Measurements from ENCODE around the gene JOSD1. TPM values are rescaled to one million over a fixed set of nuclear protein-coding genes. Genes with fewer than 3 reads are reported as not detected.

Gene JOSD1
- total RNA-seq, 1 donor from 2014 or later: 60.1 TPM

DNA sequence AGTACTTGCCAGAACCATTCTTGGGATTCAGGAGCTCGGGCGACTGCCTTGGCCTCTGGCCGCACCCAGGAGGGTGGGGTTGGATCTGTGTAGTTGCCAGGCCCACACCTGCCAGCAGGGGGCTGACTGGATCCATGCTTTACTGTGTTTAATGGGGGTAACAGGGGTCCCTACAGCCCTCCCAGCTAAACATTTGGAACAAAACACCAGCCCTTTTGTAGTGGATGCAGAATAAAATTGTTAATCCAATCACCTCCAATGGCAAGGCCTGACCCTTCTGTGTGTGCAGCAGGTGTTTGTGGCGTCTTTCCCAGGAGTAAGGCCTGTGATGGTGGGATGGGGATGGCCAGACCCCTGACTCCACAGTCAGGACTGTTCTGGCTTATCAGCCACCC, 32.6 kb upstream of the JOSD1 start:
- no peak for DNase-seq (ENCODE audit: low read depth)

GRCh38 chr22:38732251-38732815, 31.6 kb upstream of the JOSD1 start:
- no peak for DNase-seq (ENCODE audit: low read depth)

- no peak for DNase-seq (ENCODE audit: low read depth)
These were observed 31.0 kb upstream of the JOSD1 start for GRCh38 chr22:38731703-38732161.

- no peak for DNase-seq (ENCODE audit: low read depth)
These were observed 29.7 kb upstream of the JOSD1 start for GRCh38 chr22:38730411-38730871.

GRCh38 chr22:38729946-38730345, 29.2 kb upstream of the JOSD1 start:
- DNase-seq (ENCODE audit: low read depth): no peak

DNA sequence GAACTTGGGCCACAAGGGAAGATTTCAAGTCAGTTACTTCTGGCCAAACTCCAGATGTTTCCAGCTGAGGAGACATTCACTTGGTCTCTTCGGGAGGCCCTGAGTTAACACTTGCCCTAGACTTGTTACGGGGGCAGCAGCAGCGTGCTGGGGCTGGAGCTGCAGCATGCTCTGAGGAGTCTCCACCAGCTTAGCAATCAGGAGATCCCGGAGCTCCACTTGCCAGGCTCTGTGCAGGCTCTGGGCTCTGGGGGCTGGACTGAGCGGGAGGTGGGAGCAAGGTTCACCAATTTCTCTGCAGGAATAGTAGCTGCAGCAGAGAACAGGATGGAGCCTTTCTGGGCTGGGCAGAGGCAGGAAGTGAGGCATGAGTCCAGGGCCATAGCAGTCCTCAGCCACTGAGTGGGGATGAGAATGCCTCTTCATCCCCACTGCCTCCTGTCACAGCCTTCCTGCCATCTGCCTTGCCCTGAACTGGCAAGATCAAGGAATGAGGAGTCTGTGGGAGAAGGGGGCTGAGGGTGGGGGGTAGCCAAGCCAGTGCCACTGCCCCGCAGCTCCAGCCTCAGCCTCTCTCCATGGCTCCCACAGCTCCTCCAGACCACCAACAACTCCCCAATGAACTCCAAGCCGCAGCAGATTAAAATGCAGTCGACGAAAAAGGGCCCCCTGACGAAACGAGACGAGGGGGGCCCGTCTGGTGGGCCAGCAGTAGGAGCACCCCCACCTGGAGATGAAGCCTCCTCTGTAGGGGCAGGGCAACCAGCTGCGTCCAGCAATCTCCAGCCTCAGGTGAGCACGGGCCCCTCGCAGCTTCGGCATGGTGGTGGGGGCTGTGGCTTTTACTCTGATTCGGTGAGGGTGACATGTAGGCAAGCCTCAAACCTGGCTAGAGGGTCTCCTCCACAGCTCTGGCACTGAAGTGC, 28.4 kb upstream of the JOSD1 start:
- no peak for DNase-seq (ENCODE audit: low read depth)

DNA sequence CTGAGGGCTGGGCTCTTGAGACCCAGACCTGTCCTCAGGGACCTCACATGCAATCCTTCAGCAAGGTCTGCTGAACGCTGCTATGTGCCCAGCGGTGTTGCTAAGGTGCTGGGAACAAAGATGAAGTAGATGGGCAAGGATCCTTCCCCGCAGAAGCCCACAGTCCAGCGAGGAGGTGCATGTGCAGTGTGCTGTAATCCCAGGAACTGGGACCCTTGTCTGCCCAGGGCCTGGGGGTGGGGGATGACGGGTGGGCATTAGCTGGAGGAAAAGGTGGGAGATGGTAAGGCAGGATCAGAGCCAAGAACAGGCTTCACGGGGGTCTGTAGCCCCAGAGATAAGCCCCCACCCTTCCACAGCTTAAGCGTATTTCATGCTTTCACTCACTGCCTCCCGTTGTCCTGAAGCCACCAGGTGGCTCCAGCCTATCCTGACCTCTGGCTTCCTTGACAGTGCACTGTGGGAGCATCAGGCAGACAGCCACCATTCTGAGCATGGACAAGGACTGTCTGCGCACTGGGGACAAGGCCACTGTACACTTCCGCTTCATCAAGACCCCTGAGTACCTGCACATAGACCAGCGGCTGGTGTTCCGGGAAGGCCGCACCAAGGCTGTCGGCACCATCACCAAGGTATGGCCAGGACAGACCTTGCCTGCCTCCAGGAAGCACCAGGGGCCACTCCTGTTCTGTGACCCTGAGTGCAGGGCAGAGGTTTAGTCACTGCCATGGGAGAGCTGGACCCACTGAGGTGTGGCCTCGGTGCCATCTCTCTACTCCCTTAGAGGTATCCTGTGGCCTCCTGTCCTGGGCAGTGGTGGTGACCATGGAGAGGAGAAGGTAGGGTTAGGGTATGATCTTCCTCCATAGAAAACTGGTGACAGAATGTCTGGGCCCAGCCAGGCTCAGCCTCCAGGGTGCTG, 27.0 kb upstream of the JOSD1 start:
- no peak for DNase-seq (ENCODE audit: low read depth)

DNA sequence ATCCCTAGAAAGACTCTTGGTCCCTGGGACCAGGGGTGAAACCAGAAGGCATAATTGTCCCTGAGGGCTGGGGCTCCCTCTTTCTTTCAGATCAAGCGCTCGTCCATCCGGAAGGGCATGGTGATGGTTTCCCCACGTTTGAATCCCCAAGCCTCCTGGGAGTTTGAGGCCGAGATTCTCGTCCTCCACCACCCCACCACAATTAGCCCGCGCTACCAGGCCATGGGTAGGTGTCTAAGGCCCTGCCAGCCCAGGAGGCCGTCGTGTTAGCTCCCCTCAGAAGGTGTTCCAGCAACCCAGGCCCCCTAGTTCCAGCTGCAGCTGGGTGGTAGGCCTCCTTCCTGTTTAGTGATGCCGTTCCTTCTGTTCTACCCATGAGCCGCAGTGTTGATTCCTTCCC, 26.4 kb upstream of the JOSD1 start:
- no peak for DNase-seq (ENCODE audit: low read depth)

DNA sequence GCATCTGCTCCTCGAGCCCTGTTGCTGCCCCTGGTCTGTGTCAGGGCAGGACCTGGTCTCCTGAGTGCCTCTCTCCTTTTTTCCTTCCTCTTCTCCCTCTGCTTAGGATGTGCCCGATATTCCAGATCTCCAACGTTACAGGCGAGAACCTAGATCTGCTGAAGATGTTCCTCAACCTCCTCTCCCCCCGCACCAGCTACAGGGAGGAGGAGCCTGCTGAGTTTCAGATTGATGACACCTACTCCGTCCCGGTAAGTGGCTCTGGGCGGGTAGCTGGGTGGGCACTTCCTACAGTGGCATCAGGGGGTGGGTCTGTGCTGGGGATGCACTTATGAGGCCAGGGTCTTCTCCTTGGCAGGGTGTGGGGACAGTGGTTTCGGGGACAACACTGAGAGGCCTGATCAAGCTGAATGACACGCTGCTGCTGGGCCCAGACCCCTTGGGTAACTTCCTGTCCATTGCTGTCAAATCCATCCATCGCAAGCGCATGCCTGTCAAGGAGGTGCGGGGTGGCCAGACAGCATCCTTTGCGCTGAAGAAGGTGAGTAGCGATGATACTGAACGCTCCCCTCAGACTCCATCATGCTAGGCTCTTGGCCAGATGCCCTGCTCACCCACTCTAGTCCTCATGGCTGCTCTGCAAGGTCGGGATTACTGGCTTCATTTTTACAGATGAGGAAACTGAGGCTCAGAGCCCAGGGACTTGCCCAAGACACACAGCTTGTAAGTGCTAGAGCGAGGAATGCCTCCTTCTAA, 25.3 kb upstream of the JOSD1 start:
- DNase-seq (ENCODE audit: low read depth): no peak

DNA sequence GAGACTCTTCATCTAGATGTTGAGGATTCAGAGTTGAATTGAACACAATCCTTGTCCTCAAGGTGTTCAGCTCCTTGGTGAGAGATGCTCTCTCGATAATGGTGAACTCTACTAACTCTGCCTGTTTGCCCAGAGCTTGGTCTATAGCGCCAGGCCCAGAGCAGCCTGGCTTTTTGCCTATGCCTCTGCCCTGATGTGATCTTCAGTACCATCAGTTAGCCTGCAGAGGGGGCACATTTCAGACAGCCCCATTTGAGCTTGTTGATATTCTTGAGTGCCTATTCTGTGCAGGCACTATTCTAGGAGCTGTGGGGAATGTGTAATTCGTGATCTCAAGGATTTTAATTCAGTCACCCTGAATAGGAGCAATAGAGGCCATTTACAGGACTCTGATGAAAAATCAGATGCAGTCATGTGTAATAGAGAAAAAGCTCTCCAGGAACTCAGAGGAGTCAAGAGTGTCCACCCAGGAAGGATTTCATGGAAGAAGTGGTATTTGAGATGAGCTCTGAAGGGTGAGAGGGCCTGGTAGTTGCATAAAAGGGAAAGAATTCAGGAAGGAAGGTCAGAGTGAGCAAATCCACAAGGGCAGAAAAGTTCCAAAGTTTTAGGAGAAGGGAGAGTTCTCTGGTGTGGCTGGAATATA, 24.3 kb upstream of the JOSD1 start:
- no peak for DNase-seq (ENCODE audit: low read depth)

GRCh38 chr22:38724176-38724575, 23.4 kb upstream of the JOSD1 start:
- DNase-seq (ENCODE audit: low read depth): no peak

DNA sequence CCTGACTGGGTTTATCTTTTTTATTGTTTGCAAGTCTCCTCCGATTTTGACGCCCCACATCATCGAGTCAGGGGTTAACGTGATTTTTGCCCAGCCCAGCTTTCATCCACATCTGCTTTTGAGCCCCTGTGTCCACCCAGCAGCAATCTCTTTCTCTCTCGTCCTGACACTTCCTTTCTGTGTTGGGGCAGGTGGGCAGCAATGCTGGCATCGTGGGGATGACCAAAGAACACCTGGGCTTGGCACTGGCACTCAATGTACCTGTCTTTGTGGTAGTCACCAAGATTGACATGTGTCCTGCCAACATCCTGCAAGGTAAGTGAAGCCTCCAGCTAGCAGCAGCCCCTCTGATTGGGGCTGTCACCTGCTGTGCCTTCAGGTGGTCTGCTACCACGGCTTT, 20.8 kb upstream of the JOSD1 start:
- no peak for DNase-seq (ENCODE audit: low read depth)

DNA sequence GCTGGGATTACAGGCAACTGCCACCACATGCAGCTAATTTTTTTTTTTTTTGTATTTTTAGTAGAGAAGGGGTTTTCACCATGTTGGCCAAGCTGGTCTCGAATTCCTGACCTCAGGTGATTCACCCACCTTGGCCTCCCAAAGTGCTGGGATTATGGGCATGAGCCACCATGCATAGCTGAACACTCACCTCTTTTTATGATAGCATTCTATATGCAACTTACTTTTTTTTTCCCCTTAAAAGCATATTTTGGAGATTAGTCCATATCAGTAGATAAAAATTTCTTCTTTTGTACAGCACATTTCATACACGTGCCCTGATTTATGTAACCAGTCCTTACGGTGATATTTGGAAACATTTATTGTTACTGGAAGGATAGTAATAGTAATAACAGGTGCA, 19.6 kb upstream of the JOSD1 start:
- no peak for DNase-seq (ENCODE audit: low read depth)

DNA sequence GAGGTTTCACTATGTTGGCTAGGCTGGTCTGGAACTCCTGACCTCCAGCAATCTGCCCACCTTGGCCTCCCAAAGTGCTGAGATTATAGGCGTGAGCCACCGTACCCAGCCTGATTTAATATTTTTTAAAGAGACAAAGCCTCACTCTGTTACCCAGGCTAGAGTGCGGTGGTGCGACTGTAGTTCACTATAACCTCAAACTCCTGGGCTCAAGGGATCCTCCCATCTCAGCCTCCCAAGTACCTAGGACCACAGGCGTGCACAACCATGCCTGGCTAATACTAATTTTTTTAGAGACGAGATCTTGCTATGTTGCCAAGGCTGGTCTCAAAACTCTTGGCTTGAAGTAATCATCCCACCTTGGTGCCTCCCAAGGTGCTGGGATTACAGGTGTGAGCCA, 18.5 kb upstream of the JOSD1 start:
- DNase-seq (ENCODE audit: low read depth): no peak

DNA sequence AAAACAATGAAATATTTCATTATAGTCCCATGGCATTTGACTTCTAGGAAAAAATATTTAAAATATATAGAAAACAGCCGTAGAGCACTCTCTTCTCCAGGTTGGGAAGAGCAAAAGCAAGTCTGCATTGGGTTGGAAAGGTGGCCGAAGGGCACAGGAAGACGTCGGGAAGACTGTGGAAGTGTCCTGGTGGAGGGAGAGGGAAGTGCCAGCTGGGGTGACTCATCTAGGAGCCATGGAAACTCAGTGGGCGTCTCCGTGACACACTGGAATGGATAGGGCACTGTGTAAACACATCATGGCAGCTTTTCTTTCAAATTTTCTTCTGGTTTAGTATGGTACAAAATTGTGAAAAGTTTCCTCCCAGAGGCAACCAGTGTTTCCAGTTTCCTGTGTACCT, 17.7 kb upstream of the JOSD1 start:
- peak; percentile 86 for DNase-seq (ENCODE audit: low read depth)

DNA sequence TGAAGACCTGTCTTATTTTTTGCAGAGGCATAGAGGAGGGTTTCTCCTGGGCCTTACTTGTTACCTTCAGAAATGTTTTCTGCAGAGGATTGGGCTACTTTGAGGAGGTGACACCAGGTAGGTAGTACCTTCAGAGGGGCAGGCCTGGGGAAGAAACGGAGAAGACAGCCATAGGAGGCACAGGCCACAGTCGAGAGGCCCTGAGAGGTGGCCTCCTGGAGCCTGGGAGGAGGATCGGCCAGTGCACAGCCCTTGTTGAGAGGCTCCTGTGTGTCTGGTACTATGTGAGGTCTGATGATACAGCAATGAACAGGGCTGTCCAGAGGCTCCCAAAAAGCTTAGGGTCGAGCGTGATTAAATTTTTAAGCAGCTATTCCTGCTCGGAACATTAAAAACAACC, 16.5 kb upstream of the JOSD1 start:
- DNase-seq (ENCODE audit: low read depth): no peak

- no peak for DNase-seq (ENCODE audit: low read depth)
These were observed 16.1 kb upstream of the JOSD1 start for GRCh38 chr22:38716826-38717225.

DNA sequence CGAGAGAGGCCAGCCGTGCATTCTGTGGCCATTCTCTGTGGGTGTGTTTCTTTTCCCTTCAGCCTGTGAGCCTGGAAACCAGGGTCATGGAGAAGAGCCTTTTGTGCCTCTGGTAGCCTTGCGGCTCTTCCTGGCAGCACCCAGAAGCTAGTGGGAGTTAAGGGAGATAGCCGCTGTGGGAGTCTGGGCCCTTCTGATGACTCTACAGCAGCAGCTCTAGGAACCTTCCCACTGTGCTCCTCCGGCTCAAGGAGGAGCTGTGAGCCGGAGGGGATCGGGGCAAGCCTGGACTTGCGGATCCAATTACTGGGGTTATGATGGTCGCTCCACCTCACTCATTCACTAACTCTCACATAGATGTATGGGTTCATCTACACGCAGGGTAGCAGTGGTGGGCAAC, 15.5 kb upstream of the JOSD1 start:
- no peak for DNase-seq (ENCODE audit: low read depth)

GRCh38 chr22:38715852-38716251, 15.1 kb upstream of the JOSD1 start:
- no peak for DNase-seq (ENCODE audit: low read depth)

- DNase-seq (ENCODE audit: low read depth): no peak
These were observed 14.5 kb upstream of the JOSD1 start for GRCh38 chr22:38715176-38715764.

DNA sequence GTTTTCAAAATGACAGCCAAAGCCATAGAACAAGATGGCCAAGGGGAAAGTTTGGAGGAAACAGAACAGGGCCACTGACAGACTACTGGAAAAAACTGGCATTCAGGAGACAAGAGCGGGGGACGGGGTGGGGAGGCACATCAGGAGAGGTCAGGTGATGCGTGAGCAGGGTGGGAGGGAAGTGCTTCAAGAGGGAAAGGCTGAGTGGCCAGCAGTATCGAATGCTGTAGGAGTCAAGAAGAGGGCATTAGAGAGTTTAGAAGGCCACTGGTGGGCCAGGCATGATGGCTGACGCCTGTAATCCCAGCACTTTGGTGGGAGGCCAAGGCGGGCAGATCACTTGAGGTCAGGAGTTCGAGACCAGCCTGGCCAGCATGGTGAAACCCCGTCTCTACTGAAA, 13.2 kb upstream of the JOSD1 start:
- no peak for DNase-seq (ENCODE audit: low read depth)
